HTERT RPE-1 (cell line): ENCODE results near the gene SMIM8.

Experiments used
- in situ Hi-C: fragments of 300-500 bp; cut with MboI; formaldehyde crosslinking; loops from 4 replicates; pipeline ENCODE4 v1.14.3; 2020; ENCODE audit warnings: low sequenced_read_pairs

The SMIM8 gene

GRCh38 chr6:87384038-87384437, 61.6 kb downstream of the SMIM8 start:
- in situ Hi-C loops = no loop called here

GRCh38 chr6:87384449-87384848, 62.1 kb downstream of the SMIM8 start:
- in situ Hi-C loops = no loop called here

GRCh38 chr6:87391334-87391733, 68.9 kb downstream of the SMIM8 start:
- in situ Hi-C loops = no loop called here
